ENCODE results near the gene FAM181A. TPM values are rescaled to one million over a fixed set of nuclear protein-coding genes. Genes with fewer than 3 reads are reported as not detected.

Gene FAM181A
- total and polyA plus RNA-seq, 2 donors (not counting 1 experiment from before 2014, with no cell fraction given), result not detected

- Mint-ChIP-seq H3K27me3 (peaks cover 20% of the 10 kb centered on the region), H3K9me3 (ENCODE audit: insufficient read depth) (no peaks in the 10 kb centered on the region), H3K4me3 (peak overlapping the region; percentile 93), H3K4me1 (peaks cover 64% of the 10 kb centered on the region), H3K27ac (peak overlapping the region; percentile 86)
- Histone ChIP-seq H2AFZ (ENCODE audit: insufficient read depth, low read depth, low read length, poor library complexity, severe bottlenecking) (peak overlapping the region; percentile 78), H3K9ac (ENCODE audit: low read length) (peak overlapping the region; percentile 81), H3K36me3 (replicated peaks in 1 of 2; ENCODE audit: control extremely low read depth in 1 of 2, control insufficient read depth in 1 of 2, extremely low read depth in 1 of 2, insufficient read depth in 2 of 2, low read length in 1 of 2) (no peaks in the 10 kb centered on the region), H3K4me1 (ENCODE audit: control insufficient read depth in 2 of 2, insufficient read depth in 2 of 2, low read length in 2 of 2) (peaks cover 63% of the 10 kb centered on the region in 2 donors), H3K27me3 (replicated peaks in 1 of 4; ENCODE audit: control extremely low read depth in 1 of 4, control insufficient read depth in 3 of 4, insufficient read depth in 4 of 4, low read length in 3 of 4) (peaks cover 0 to 24% (median 13%) of the 10 kb centered on the region in 4 experiments), H3K4me3 (ENCODE audit: control extremely low read depth in 1 of 5, extremely low read depth in 1 of 5, insufficient read depth in 1 of 5, low read depth in 2 of 5, low read length in 4 of 5) (peak overlapping the region; percentile 34 to 78 (median 70)), H3K79me2 (ENCODE audit: control insufficient read depth, insufficient read depth, low read length) (no peaks in the 10 kb centered on the region), H4K20me1 (ENCODE audit: control insufficient read depth, insufficient read depth, low read length, poor library complexity, severe bottlenecking) (no peaks in the 10 kb centered on the region), H3K4me2 (replicated peaks; ENCODE audit: low read depth, low read length, poor library complexity, severe bottlenecking) (peak overlapping the region; percentile 92), H3K27ac (ENCODE audit: low read length in 2 of 2) (peak overlapping the region; percentile 31 to 44), H3K9me3 (ENCODE audit: control extremely low read depth in 1 of 3, control insufficient read depth in 2 of 3, insufficient read depth in 1 of 3, low read length in 2 of 3) (peaks cover 0 to 8% (median 0%) of the 10 kb centered on the region in 3 donors)
- DNase-seq, result peak; percentile 73
- POLR2A ChIA-PET, result interaction anchor here (1.4 to 2.6 kb wide), 4 partner anchors 8 to 31 kb away, joined by 6 to 25 read pairs (median 10); no protein-coding TSS in a partner anchor
- CTCF ChIA-PET, result interaction anchor here (0.8 to 37.7 kb wide), 11 partner anchors 7 to 166 kb away, joined by 3 to 1036 read pairs (median 10); partner anchors contain the start of gene CCDC197
- TF ChIP-seq EZH2 (IDR thresholded peaks at IDR 0.05; ENCODE audit: borderline replicate concordance, insufficient read depth, low read depth, low read length, poor library complexity, severe bottlenecking), result no peak
- TF ChIP-seq CTCF (IDR thresholded peaks at IDR 0.05), result peak; percentile 46
- WGBS (ENCODE audit: insufficient coverage), result 7% methylated on average over 7 of the region's 15 CpGs
- intact Hi-C loops (cut with micrococcal nuclease), result loop anchor here (1.0 to 2.0 kb wide), 4 partner anchors 12 to 32 kb away; no protein-coding TSS in a partner anchor
- ATAC-seq (ENCODE audit: low read depth), result peak; percentile 45
These were observed 44.0 kb downstream of the FAM181A start for GRCh38 chr14:93970965-93971634.

GRCh38 chr14:93971635-93972027 lies 44.5 kb downstream of the FAM181A start:
- peak overlapping the region; percentile 81 for H3K9ac ChIP-seq (ENCODE audit: low read length)
- H3K4me2 ChIP-seq (replicated peaks; ENCODE audit: low read depth, low read length, poor library complexity, severe bottlenecking), result peak overlapping the region; percentile 92
- no peaks in the 10 kb centered on the region for H4K20me1 ChIP-seq (ENCODE audit: control insufficient read depth, insufficient read depth, low read length, poor library complexity, severe bottlenecking)
- no peaks in the 10 kb centered on the region for H3K9me3 Mint-ChIP-seq (ENCODE audit: insufficient read depth)
- H3K4me1 Mint-ChIP-seq, result peaks cover 64% of the 10 kb centered on the region
- no peak overlapping the region for H3K27ac ChIP-seq (ENCODE audit: low read length in 2 of 2)
- ChIA-PET POLR2A (interaction anchor here (1.4 to 2.6 kb wide), 4 partner anchors 9 to 31 kb away, joined by 6 to 25 read pairs (median 10); no protein-coding TSS in a partner anchor), CTCF (interaction anchor here (0.9 to 37.7 kb wide), 9 partner anchors 10 to 165 kb away, joined by 3 to 1036 read pairs (median 12); partner anchors contain the start of gene CCDC197)
- H3K4me1 ChIP-seq (ENCODE audit: control insufficient read depth in 2 of 2, insufficient read depth in 2 of 2, low read length in 2 of 2), result peaks cover 63% of the 10 kb centered on the region in 2 donors
- no peaks in the 10 kb centered on the region for H3K36me3 ChIP-seq (replicated peaks in 1 of 2; ENCODE audit: control extremely low read depth in 1 of 2, control insufficient read depth in 1 of 2, extremely low read depth in 1 of 2, insufficient read depth in 2 of 2, low read length in 1 of 2)
- peak overlapping the region; percentile 93 for H3K4me3 Mint-ChIP-seq
- DNase-seq (no peak), ATAC-seq (ENCODE audit: low read depth) (no peak)
- intact Hi-C loops (cut with micrococcal nuclease), result loop anchor here (1.0 to 2.0 kb wide), 2 partner anchors 12 to 17 kb away; no protein-coding TSS in a partner anchor
- H3K27ac Mint-ChIP-seq, result peak overlapping the region; percentile 86
- no CpG with 5 or more reads among the region's 3 CpGs for WGBS (ENCODE audit: insufficient coverage)
- H3K27me3 ChIP-seq (replicated peaks in 1 of 4; ENCODE audit: control extremely low read depth in 1 of 4, control insufficient read depth in 3 of 4, insufficient read depth in 4 of 4, low read length in 3 of 4), result peaks cover 0 to 29% (median 18%) of the 10 kb centered on the region in 4 experiments
- H3K9me3 ChIP-seq (ENCODE audit: control extremely low read depth in 1 of 3, control insufficient read depth in 2 of 3, insufficient read depth in 1 of 3, low read length in 2 of 3), result peaks cover 0 to 11% (median 0%) of the 10 kb centered on the region in 3 donors
- H3K27me3 Mint-ChIP-seq, result peaks cover 25% of the 10 kb centered on the region
- peak overlapping the region in 2 of 5 experiments; percentile 73 to 78 for H3K4me3 ChIP-seq (ENCODE audit: control extremely low read depth in 1 of 5, extremely low read depth in 1 of 5, insufficient read depth in 1 of 5, low read depth in 2 of 5, low read length in 4 of 5)
- no peak for TF ChIP-seq CTCF (IDR thresholded peaks at IDR 0.05)
- TF ChIP-seq EZH2 (IDR thresholded peaks at IDR 0.05; ENCODE audit: borderline replicate concordance, insufficient read depth, low read depth, low read length, poor library complexity, severe bottlenecking), result no peak
- H2AFZ ChIP-seq (ENCODE audit: insufficient read depth, low read depth, low read length, poor library complexity, severe bottlenecking), result no peak overlapping the region
- no peaks in the 10 kb centered on the region for H3K79me2 ChIP-seq (ENCODE audit: control insufficient read depth, insufficient read depth, low read length)
